Measurements from ENCODE around the gene ZC2HC1C.

The ZC2HC1C gene

GRCh38 chr14:75096959-75097358 lies 27.5 kb downstream of the ZC2HC1C start:
- Histone ChIP-seq H3K9ac (ENCODE audit: low read length) (no peak overlapping the region), H4K20me1 (ENCODE audit: low read depth, low read length) (no peaks in the 10 kb centered on the region), H3K36me3 (ENCODE audit: low read length) (peaks cover 18% of the 10 kb centered on the region), H3K4me3 (ENCODE audit: insufficient read depth, low read length, poor library complexity, severe bottlenecking) (no peak overlapping the region), H3K4me2 (ENCODE audit: low read depth, low read length, poor library complexity, severe bottlenecking) (no peak overlapping the region), H2AFZ (ENCODE audit: low read depth, low read length, severe bottlenecking) (no peak overlapping the region), H3F3A (ENCODE audit: insufficient read depth) (no peaks in the 10 kb centered on the region), H3K79me2 (ENCODE audit: insufficient read depth, low read length) (no peaks in the 10 kb centered on the region), H3K9me2 (replicated peaks; ENCODE audit: insufficient read depth, low read length) (no peaks in the 10 kb centered on the region), H3K27ac (ENCODE audit: low read depth, low read length) (no peak overlapping the region), H3K9me3 (ENCODE audit: insufficient read depth, low read length) (no peaks in the 10 kb centered on the region), H3K27me3 (ENCODE audit: low read length) (no peaks in the 10 kb centered on the region)
- TF ChIP-seq, protein P1, sequence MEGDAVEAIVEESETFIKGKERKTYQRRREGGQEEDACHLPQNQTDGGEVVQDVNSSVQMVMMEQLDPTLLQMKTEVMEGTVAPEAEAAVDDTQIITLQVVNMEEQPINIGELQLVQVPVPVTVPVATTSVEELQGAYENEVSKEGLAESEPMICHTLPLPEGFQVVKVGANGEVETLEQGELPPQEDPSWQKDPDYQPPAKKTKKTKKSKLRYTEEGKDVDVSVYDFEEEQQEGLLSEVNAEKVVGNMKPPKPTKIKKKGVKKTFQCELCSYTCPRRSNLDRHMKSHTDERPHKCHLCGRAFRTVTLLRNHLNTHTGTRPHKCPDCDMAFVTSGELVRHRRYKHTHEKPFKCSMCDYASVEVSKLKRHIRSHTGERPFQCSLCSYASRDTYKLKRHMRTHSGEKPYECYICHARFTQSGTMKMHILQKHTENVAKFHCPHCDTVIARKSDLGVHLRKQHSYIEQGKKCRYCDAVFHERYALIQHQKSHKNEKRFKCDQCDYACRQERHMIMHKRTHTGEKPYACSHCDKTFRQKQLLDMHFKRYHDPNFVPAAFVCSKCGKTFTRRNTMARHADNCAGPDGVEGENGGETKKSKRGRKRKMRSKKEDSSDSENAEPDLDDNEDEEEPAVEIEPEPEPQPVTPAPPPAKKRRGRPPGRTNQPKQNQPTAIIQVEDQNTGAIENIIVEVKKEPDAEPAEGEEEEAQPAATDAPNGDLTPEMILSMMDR (IDR thresholded peaks at IDR 0.05; ENCODE audit: insufficient read depth, low read length, poor library complexity, severe bottlenecking), result no peak
- TF ChIP-seq EZH2phosphoT487 (conservative IDR thresholded peaks at IDR 0.05; ENCODE audit: low read length), result no peak

- H3K36me3 ChIP-seq (ENCODE audit: low read length), result peaks cover 14% of the 10 kb centered on the region
- H3F3A ChIP-seq (ENCODE audit: insufficient read depth), result no peaks in the 10 kb centered on the region
- H3K27ac ChIP-seq (ENCODE audit: low read depth, low read length), result no peak overlapping the region
- H3K9me3 ChIP-seq (ENCODE audit: insufficient read depth, low read length), result no peaks in the 10 kb centered on the region
- H3K79me2 ChIP-seq (ENCODE audit: insufficient read depth, low read length), result no peaks in the 10 kb centered on the region
- TF ChIP-seq, protein P1 (IDR thresholded peaks at IDR 0.05; ENCODE audit: insufficient read depth, low read length, poor library complexity, severe bottlenecking), result no peak
- no peak for TF ChIP-seq EZH2phosphoT487 (conservative IDR thresholded peaks at IDR 0.05; ENCODE audit: low read length)
- H2AFZ ChIP-seq (ENCODE audit: low read depth, low read length, severe bottlenecking), result no peak overlapping the region
- H4K20me1 ChIP-seq (ENCODE audit: low read depth, low read length), result no peaks in the 10 kb centered on the region
- H3K27me3 ChIP-seq (ENCODE audit: low read length), result no peaks in the 10 kb centered on the region
- H3K9ac ChIP-seq (ENCODE audit: low read length), result no peak overlapping the region
- no peak overlapping the region for H3K4me2 ChIP-seq (ENCODE audit: low read depth, low read length, poor library complexity, severe bottlenecking)
- no peaks in the 10 kb centered on the region for H3K9me2 ChIP-seq (replicated peaks; ENCODE audit: insufficient read depth, low read length)
- no peak overlapping the region for H3K4me3 ChIP-seq (ENCODE audit: insufficient read depth, low read length, poor library complexity, severe bottlenecking)
Observed at GRCh38 chr14:75098212-75098611, 28.8 kb downstream of the ZC2HC1C start.

DNA sequence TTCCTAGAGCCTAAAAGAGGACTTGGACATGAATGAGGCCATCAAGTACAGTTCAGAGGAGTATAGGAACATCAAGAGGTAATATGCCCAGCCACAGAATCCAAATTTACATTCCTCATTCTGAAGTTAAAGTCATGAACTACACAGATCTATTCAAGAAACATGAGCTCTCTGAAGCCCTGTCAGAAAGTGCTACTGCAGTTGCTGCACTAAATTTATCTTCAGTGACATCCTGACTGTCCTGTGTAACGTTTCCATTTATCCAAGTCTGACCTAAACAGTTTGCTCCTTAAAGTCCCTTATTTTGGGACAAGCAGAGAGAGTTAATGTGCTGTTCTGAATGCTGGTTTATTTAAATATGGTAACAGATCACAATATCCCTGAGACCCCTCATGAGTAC lies 29.2 kb downstream of the ZC2HC1C start:
- Histone ChIP-seq H3K9ac (ENCODE audit: low read length) (no peak overlapping the region), H3K36me3 (ENCODE audit: low read length) (peaks cover 15% of the 10 kb centered on the region), H3K27me3 (ENCODE audit: low read length) (no peaks in the 10 kb centered on the region), H3K79me2 (ENCODE audit: insufficient read depth, low read length) (no peaks in the 10 kb centered on the region), H3K4me2 (ENCODE audit: low read depth, low read length, poor library complexity, severe bottlenecking) (no peak overlapping the region), H3K4me3 (ENCODE audit: insufficient read depth, low read length, poor library complexity, severe bottlenecking) (no peak overlapping the region), H3K9me3 (ENCODE audit: insufficient read depth, low read length) (no peaks in the 10 kb centered on the region), H3K27ac (ENCODE audit: low read depth, low read length) (no peak overlapping the region), H2AFZ (ENCODE audit: low read depth, low read length, severe bottlenecking) (no peak overlapping the region), H3F3A (ENCODE audit: insufficient read depth) (no peaks in the 10 kb centered on the region), H3K9me2 (replicated peaks; ENCODE audit: insufficient read depth, low read length) (no peaks in the 10 kb centered on the region), H4K20me1 (ENCODE audit: low read depth, low read length) (no peaks in the 10 kb centered on the region)
- TF ChIP-seq EZH2phosphoT487 (conservative IDR thresholded peaks at IDR 0.05; ENCODE audit: low read length), result no peak
- TF ChIP-seq, protein P1 (IDR thresholded peaks at IDR 0.05; ENCODE audit: insufficient read depth, low read length, poor library complexity, severe bottlenecking), result no peak

All from SU-DHL-6 (cell line).